Measurements from ENCODE around the gene CDK19.

Gene CDK19

GRCh38 chr6:110693296-110693695 lies 122.0 kb downstream of the CDK19 start:
- DNase-seq = no peak

- no peak for DNase-seq
Measured at GRCh38 chr6:110690916-110691315, 124.4 kb downstream of the CDK19 start.

GRCh38 chr6:110690106-110690654 lies 125.1 kb downstream of the CDK19 start:
- DNase-seq = no peak

- DNase-seq = peak; percentile 56
Measured at GRCh38 chr6:110689275-110689935, 125.9 kb downstream of the CDK19 start.

- DNase-seq = no peak
Measured at GRCh38 chr6:110688661-110689268, 126.5 kb downstream of the CDK19 start.

GRCh38 chr6:110687326-110687725 lies 127.9 kb downstream of the CDK19 start:
- no peak for DNase-seq

- DNase-seq = no peak
Measured at GRCh38 chr6:110683241-110683640, 132.0 kb downstream of the CDK19 start.

GRCh38 chr6:110682460-110682853 lies 132.8 kb downstream of the CDK19 start:
- DNase-seq = peak; percentile 85

- DNase-seq = peak; percentile 65
Measured at GRCh38 chr6:110681543-110682459, 133.5 kb downstream of the CDK19 start.

GRCh38 chr6:110676396-110676795 lies 138.9 kb downstream of the CDK19 start:
- no peak for DNase-seq

GRCh38 chr6:110674096-110674495 lies 141.2 kb downstream of the CDK19 start:
- DNase-seq = no peak

GRCh38 chr6:110672122-110672521 lies 143.1 kb downstream of the CDK19 start:
- no peak for DNase-seq

GRCh38 chr6:110671447-110671846 lies 143.8 kb downstream of the CDK19 start:
- DNase-seq = no peak

GRCh38 chr6:110665600-110665999 lies 149.7 kb downstream of the CDK19 start:
- DNase-seq = no peak

- DNase-seq = no peak
Measured at GRCh38 chr6:110664933-110665332, 150.3 kb downstream of the CDK19 start.

- no peak for DNase-seq
Measured at GRCh38 chr6:110662490-110663211, 152.6 kb downstream of the CDK19 start.

GRCh38 chr6:110661414-110661813 lies 153.9 kb downstream of the CDK19 start:
- no peak for DNase-seq

- no peak for DNase-seq
Measured at GRCh38 chr6:110660066-110660655, 155.1 kb downstream of the CDK19 start.

GRCh38 chr6:110658631-110659211 lies 156.5 kb downstream of the CDK19 start:
- DNase-seq = no peak

- DNase-seq = peak; percentile 51
Measured at GRCh38 chr6:110656492-110656891, 158.8 kb downstream of the CDK19 start.

- peak; percentile 3 for DNase-seq
Measured at GRCh38 chr6:110655821-110656220, 159.4 kb downstream of the CDK19 start.
